GM19324 (cell line): Measurements from ENCODE around the gene FPGS.

ENCODE experiments used
- ATAC-seq: cut with Tn5 transposase; IDR thresholded peaks from one replicate; pipeline ENCODE4 v1.9.1; 2021; ENCODE audit warnings: mild to moderate bottlenecking, moderate library complexity; ENCODE audit not compliant: unreplicated experiment, low FRiP score

Gene FPGS

GRCh38 chr9:127809540-127810377 lies 7.1 kb downstream of the FPGS start:
- no peak for ATAC-seq

- ATAC-seq: no peak
Observed at GRCh38 chr9:127810378-127811187, 7.9 kb downstream of the FPGS start.

DNA sequence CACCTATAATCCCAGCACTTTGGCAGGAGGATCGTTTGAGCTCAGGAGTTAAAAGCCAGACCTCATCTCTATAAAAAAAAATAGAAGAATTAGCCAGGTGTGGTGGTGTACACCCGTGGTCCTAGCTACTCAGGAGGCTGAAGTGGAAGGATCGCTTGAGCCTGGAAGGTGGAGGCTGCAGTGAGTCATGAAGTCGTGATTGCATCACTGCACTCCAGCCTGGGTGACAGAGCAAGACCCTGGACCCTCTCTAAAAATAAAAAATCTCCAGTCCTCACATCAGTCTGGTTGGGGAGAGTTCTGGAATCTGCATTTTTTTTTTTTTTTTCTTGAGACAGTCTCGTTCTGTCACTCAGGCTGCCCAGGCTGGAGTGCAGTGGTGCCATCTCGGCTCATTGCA lies 9.3 kb downstream of the FPGS start:
- ATAC-seq: no peak

DNA sequence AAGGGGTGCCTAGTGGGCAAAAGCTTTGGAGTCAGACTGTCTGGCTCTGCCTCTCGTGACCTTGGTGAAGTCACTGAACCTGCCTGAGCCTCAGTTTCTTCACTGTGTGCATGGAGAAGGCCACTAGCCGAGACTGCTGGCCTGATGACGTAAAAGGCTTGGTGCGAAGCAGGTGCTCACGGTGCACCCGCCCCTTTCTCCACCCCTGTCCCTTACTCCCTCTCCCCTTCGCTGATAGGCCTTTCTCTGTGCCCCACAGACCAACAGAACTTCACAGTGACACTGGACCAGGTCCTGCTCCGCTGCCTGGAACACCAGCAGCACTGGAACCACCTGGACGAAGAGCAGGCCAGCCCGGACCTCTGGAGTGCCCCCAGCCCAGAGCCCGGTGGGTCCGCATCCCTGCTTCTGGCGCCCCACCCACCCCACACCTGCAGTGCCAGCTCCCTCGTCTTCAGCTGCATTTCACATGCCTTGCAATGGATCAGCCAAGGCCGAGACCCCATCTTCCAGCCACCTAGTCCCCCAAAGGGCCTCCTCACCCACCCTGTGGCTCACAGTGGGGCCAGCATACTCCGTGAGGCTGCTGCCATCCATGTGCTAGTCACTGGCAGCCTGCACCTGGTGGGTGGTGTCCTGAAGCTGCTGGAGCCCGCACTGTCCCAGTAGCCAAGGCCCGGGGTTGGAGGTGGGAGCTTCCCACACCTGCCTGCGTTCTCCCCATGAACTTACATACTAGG lies 10.4 kb downstream of the FPGS start:
- ATAC-seq: no peak

DNA sequence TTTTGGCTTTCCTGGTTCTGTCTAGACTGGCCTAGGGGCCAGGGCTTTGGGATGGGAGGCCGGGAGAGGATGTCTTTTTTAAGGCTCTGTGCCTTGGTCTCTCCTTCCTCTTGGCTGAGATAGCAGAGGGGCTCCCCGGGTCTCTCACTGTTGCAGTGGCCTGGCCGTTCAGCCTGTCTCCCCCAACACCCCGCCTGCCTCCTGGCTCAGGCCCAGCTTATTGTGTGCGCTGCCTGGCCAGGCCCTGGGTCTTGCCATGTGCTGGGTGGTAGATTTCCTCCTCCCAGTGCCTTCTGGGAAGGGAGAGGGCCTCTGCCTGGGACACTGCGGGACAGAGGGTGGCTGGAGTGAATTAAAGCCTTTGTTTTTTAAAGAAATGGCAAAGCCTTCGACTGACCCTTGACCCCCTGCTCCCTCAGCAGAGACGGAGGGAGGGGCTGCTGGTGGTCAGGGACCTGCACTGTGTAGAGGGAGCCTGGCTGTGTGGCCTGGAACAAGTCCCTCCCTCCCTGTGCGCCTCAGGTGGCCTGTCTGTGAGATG lies 11.1 kb downstream of the FPGS start:
- ATAC-seq: no peak

DNA sequence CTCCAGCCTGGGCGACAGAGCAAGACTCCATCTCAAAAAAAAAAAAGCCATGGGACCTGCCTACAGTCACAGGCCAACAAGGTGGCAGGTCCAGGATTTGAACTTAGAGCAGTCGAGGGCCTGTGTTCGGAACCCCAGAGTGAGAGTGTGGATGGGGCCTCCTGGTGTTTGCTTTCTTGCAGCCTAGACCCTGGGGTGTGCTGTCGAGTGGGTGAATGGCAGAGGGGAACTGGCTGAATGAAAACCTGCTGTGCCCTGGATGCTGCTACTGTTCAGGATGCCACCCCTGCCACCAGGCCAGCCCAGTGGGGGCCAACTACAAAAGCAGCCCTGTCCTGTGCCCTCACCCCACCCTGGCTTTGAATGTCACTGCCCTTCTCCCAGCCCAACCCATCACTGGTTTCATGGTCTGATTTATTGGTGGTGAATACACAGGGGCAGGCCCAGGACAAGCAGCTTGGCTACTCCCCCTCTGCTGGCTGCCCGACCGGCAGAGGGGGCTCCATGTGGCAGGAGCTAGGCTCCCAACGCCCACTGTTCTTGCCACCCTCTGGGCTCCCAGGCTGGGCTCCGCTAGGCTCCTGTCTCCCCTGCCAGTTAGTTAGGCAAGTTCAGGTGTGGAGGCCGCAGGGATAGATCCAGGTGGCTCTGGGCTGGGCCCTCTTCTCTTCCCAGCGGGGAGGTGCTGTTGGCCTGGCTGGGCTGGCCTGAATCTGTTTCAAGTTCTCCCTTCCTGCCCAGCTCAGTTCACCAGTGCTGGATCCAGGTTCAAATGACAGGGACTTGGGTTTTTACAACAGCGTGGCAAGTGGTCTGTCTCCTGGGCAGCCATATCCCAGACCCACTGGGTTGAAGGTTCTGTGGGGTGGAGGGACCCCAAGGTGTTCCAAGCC lies 12.2 kb downstream of the FPGS start:
- no peak for ATAC-seq

GRCh38 chr9:127815512-127816361 lies 13.1 kb downstream of the FPGS start:
- ATAC-seq: no peak

- ATAC-seq: no peak
Observed at GRCh38 chr9:127816362-127816725, 13.7 kb downstream of the FPGS start.

GRCh38 chr9:127816728-127817127 lies 14.0 kb downstream of the FPGS start:
- ATAC-seq: no peak

GRCh38 chr9:127817881-127818434 lies 15.3 kb downstream of the FPGS start:
- ATAC-seq: no peak

- ATAC-seq: no peak
Observed at GRCh38 chr9:127818574-127818973, 15.9 kb downstream of the FPGS start.

- no peak for ATAC-seq
Observed at GRCh38 chr9:127822108-127822507, 19.4 kb downstream of the FPGS start.

- no peak for ATAC-seq
Observed at GRCh38 chr9:127825319-127826051, 22.8 kb downstream of the FPGS start.

DNA sequence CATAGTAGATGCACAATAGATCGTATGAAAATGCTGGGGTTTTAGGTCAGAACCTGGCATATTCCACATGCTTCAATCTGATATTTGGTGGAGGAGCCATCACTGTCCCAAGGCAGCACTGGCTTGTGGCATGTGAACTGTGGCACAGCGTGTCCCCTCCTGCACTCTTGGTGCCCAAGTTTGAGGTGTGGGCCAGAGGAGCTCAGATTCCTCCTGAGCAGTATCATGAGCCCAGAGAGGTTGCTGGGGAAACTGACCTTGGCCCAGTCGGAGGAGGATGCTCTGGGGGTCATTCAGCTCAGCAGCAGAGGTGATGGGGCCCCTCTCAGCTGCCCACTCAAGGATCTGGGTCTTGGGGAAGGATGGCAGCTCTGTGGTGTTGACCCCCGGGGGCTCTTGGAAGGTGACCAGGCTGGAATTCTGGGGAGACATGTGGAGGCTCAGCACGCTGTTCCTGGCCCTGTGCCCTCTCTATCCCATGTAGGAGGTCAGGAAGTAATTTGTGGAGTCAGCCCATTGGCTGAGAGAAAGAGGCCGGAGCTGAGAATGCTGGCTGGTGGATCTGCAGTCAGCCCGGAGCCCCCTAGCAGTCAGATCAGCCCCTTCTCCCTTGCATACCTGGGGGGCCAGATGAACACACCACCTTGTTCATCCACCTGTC lies 23.7 kb downstream of the FPGS start:
- ATAC-seq: no peak

GRCh38 chr9:127828262-127829031 lies 25.8 kb downstream of the FPGS start:
- ATAC-seq: no peak

- no peak for ATAC-seq
Observed at GRCh38 chr9:127829205-127829906, 26.7 kb downstream of the FPGS start.
